Activated effector memory CD4-positive, alpha-beta T cell treated with Interleukin-2 at 50 U/mL for 16 hours (primary cell): Measurements from ENCODE around the gene ANO6.
"Not testable (repeated sequence)": the region's sequence is repeated elsewhere in the genome, so short reads cannot be mapped to it uniquely, and the experiment has no call there.

Experiments used
- DNase-seq: peaks from one replicate; pipeline ENCODE4 v3.0.0-alpha.2; 2020

Gene ANO6

GRCh38 chr12:45213107-45213506 lies 2.8 kb upstream of the ANO6 start:
- no peak for DNase-seq

- no peak for DNase-seq
Observed at GRCh38 chr12:45214071-45214470, 1.8 kb upstream of the ANO6 start.

- DNase-seq = no peak
Observed at GRCh38 chr12:45214749-45215418, 1.0 kb upstream of the ANO6 start.

GRCh38 chr12:45216230-45216982 lies 511 bp downstream of the ANO6 start:
- DNase-seq = peak; percentile 43

- DNase-seq = no peak
Observed at GRCh38 chr12:45216983-45217485, 1.1 kb downstream of the ANO6 start.

GRCh38 chr12:45217846-45218245 lies 2.0 kb downstream of the ANO6 start:
- DNase-seq = no peak

- DNase-seq = no peak
Observed at GRCh38 chr12:45219621-45220020, 3.7 kb downstream of the ANO6 start.

GRCh38 chr12:45220363-45220931 lies 4.6 kb downstream of the ANO6 start:
- DNase-seq = no peak

- no peak for DNase-seq
Observed at GRCh38 chr12:45220969-45221368, 5.1 kb downstream of the ANO6 start.

- no peak for DNase-seq
Observed at GRCh38 chr12:45223868-45224267, 8.0 kb downstream of the ANO6 start.

- DNase-seq = no peak
Observed at GRCh38 chr12:45224311-45224710, 8.4 kb downstream of the ANO6 start.

GRCh38 chr12:45226021-45226420 lies 10.1 kb downstream of the ANO6 start:
- DNase-seq = no peak

GRCh38 chr12:45227316-45228067 lies 11.6 kb downstream of the ANO6 start:
- DNase-seq = no peak

GRCh38 chr12:45231515-45232145 lies 15.7 kb downstream of the ANO6 start:
- no peak for DNase-seq

- DNase-seq = no peak
Observed at GRCh38 chr12:45232146-45232755, 16.4 kb downstream of the ANO6 start.

GRCh38 chr12:45232756-45233372 lies 17.0 kb downstream of the ANO6 start:
- DNase-seq = no peak

GRCh38 chr12:45234139-45234865 lies 18.4 kb downstream of the ANO6 start:
- DNase-seq = no peak

GRCh38 chr12:45235087-45236025 lies 19.5 kb downstream of the ANO6 start:
- DNase-seq = no peak

GRCh38 chr12:45236383-45236782 lies 20.5 kb downstream of the ANO6 start:
- DNase-seq = not testable (repeated sequence)

- no peak for DNase-seq
Observed at GRCh38 chr12:45242180-45242579, 26.3 kb downstream of the ANO6 start.
